Measurements from ENCODE around the gene KLHDC7B.
"Not testable (repeated sequence)": the region's sequence is repeated elsewhere in the genome, so short reads cannot be mapped to it uniquely, and the experiment has no call there.

KLHDC7B gene

DNA sequence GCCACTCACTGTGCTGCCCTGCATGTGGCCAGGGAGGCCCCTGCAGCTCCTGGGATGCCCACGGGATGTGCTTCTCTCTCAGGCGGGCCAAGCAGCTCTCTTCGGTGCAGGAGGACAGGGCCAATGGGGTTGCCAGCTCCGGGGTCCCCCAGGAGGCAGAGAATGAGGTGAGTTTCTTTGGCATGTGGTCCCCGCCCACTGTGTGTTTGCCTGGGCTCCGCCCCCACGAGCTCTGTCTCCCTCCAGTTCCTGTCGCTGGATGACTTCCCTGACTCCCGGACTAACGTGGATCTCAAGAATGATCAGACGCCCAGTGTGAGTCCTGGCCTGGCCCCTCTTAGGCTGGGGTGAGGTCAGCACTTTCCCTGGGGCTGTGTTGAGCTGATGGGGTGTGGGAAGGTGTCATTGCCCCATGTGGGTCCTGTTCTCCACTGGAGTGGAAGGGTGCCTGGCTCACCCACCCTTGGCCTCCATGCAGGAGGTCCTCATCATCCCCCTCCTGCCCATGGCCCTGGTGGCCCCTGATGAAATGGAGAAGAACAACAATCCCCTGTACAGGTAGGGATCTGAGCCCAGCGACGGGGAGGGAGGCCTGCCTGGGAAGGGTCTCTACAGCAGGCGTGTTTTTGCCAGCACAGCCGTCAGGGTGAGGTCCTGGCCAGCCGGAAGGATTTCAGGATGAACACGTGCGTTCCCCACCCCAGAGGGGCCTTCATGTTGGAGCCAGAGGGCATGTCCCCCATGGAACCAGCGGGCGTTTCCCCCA, 28.0 kb upstream of the KLHDC7B start:
- no peak for DNase-seq

GRCh38 chr22:50518606-50519005, 27.1 kb upstream of the KLHDC7B start:
- no peak for DNase-seq

DNA sequence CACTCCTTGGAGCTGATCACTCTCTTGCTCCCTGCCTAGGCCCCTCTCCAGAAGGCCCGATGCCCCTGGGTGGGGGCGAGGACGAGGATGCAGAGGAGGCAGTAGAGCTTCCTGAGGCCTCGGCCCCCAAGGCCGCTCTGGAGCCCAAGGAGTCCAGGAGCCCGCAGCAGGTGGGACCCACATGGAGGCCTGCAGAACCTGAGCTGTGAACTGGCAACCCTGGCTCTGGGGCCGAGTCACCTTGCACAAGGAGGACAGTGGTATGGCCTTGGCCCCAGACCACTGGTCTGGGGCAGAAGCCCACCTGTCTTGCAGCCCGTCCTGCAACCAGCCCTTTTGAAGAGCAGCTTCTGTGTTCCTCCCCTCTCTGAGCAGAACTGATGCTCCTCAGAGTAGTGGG, 26.5 kb upstream of the KLHDC7B start:
- DNase-seq, result no peak

GRCh38 chr22:50520184-50520583, 25.5 kb upstream of the KLHDC7B start:
- DNase-seq, result not testable (repeated sequence)

GRCh38 chr22:50520826-50521453, 24.8 kb upstream of the KLHDC7B start:
- no peak for DNase-seq

DNA sequence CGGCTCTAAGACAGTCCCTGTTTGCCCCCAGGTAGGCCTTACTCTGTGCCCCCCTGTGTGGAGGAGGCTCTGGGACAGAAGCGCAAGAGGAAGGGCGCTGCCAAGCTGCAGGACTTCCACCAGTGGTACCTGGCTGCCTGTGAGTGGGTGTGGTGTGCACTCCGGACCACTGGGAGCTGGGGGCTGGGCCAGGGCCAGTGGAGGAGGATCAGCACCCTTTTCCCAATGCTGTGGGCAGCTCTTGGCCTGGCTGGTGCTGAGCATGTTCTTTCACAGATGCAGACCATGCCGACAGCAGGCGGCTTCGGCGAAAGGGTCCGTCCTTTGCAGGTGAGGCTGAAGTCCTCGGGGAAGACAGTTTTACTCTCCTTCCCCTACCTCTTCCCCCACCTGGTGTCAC, 24.0 kb upstream of the KLHDC7B start:
- DNase-seq, result no peak

GRCh38 chr22:50522208-50522805, 23.4 kb upstream of the KLHDC7B start:
- no peak for DNase-seq

GRCh38 chr22:50522806-50523438, 22.8 kb upstream of the KLHDC7B start:
- DNase-seq, result no peak

DNA sequence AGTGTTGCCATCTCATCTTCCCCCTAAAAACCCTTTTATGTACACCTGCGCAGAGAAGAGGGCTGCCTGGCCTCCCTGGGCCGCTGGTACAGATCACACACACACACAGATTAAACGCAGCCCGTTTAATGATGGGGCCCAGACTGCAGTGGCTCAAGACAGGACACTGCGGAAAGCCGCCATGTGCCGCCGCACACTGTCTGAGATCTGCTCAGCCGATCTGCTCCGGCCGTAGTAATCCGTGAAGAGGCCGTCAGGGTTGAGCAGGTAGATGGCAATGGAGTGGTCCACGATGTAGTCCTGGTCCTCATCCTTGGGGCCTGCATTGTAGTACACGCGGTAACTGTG, 22.3 kb upstream of the KLHDC7B start:
- no peak for DNase-seq

- no peak for DNase-seq
These were observed 21.7 kb upstream of the KLHDC7B start for GRCh38 chr22:50523806-50524675.

DNA sequence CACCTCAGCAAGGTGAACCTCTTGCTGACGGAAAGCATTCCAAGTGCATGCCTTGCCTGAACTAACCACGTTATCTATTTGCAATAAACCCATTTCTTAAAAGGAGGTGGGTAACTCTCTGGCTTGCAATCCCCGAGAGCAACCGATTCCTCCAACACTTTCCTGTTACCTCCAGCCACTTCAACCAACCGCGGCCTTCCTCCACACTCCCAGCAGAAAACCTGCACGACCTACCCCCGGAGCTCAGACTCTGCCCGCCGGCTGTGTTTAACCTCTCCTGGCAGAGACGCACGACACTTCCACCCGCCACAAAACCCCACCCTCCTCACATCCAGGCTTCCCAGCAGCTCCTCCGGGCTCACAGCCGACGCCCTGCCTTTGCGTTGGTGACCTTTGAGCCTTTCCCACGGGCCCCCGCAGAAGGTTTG, 21.0 kb upstream of the KLHDC7B start:
- DNase-seq, result no peak

- DNase-seq, result peak; percentile 96
These were observed 20.4 kb upstream of the KLHDC7B start, which contains the start of gene SCO2 for GRCh38 chr22:50525104-50525857. SCO2 (minus strand) TSS chr22:50525598; CDS start chr22:50524411, 1,187 bp downstream.

DNA sequence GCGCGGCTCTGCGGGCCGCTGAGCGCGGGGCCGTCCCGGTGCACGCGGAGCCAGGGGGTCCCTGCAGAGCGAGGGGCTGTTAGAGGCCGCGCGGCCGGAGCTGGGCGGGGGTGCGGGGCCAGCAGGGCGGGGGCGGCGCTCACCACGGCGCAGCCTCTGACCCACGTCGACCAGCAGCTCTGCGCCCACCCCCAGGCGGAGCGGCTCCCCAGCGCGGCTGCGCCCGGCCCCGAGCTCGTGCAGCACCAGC, 19.9 kb upstream of the KLHDC7B start:
- no peak for DNase-seq

GRCh38 chr22:50526108-50526833, 19.4 kb upstream of the KLHDC7B start:
- peak; percentile 66 for DNase-seq

DNA sequence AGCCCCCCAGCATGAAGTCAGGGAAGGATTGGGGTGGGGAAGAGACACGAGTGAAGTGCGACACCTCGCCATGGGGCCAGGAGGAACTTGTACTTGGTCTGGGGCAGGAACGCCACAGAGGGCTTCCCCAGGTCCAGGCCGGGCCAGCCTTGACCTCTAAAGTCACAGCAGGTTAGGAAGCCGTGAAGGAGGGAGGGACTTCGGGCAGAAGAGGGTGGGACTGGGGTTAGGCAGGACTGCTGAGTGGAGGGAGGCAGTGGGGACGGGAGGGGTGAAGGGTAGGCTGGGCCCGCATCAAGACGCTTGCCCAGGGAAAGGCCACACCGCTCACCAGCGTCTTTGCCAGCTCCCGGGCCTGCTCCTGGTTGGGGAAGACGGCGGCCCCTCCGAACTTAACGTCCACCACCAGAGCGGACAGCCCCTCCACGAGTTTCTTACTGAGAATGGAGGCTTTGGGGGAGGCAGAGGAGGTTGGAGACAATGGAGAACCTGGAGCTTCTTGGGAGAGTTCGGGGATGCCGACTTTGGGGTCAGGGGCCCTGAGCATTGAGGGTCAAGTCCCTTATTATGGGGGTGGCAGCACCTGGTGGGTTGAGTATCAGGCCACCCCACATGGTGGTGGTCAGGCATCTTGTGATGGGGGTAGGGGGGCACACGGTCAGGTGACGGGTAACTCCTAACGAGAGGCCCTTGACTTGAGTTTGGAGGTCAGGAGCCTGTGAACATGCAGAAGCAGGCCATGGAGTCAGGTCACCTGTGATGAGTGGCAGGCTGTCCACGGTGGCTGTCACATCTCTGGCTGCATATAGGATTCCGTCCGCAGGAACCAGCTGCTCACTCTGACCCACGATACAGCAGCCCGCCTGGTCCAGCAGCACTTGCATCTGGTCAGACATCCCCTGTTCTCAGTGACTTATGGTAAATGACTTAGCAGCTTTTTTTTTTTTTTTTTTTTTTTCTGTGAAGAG, 18.6 kb upstream of the KLHDC7B start:
- DNase-seq, result no peak

DNA sequence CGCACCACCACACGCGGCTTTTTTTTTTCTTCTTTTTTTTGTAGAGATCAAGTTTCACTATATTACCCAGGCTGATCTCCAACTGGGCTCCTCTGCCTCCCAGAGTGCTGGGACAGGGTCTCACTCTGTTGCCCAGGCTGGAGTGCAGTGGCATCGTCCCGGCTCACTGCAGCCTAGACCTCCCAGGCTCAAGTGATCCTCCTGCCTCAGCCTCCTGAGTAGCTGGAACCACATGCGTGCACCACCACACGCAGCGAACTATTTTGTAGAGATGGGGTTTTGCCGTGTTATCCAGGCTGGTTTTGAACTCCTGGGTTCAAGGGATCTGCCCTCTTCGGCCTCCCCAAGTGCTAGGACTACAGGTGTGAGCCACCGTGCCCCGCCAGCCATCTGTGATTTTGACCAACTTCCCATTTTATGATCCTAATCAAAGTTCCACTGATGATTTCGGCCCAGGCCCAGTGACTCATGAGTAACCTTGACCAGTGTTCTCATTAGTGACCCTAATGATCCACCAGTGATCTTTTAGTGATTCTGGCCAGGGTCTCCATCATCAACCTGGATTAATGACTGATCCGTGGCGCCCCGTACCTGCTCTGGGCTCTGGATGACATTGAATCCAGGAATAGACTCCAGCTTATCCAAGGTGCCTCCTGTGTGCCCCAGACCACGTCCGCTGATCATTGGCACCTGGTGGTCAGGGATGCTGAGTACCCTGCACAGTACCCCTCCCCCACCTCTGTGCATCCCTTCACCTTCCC, 17.6 kb upstream of the KLHDC7B start:
- DNase-seq, result no peak

- DNase-seq, result no peak
These were observed 16.9 kb upstream of the KLHDC7B start for GRCh38 chr22:50528682-50529415.

DNA sequence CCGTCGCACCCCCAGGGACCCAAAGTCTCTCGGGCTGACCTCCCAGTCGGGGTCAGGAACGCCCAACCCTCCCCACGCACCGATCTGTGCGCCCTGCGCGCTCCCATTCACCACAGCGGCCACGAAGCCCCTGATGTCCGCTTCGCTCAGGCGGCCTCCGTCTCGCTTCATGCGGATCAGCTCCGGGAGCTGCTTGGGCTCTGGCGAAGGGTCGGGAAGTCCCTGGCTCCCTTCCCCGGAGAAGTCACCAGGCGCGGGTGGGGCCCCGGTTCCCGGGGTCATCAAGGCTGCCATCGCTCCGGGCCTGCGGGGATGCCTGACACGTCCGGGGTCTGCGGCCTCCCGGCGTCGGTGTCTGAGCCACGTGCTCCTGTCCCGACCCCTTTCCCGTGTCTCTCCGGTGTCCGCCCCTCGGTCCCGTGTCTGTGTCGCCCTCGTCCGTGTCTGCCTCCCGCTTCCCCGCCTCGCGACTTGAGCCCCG, 16.2 kb upstream of the KLHDC7B start:
- no peak for DNase-seq
